WI38 (cell line): ENCODE data around the gene RAB4B.
"Not testable (repeated sequence)": the region's sequence is repeated elsewhere in the genome, so short reads cannot be mapped to it uniquely, and the experiment has no call there.

Experiments
- H3K4me3 ChIP-seq: 2 replicates; pipeline ENCODE4 v1.5.1; 2011; ENCODE audit warnings: low read depth, mild to moderate bottlenecking, control low read depth, low read length
- TF ChIP-seq, protein P1 (sequence below): IDR thresholded peaks from 2 replicates; pipeline ENCODE4 v1.5.1; 2012; ENCODE audit warnings: low read depth, mild to moderate bottlenecking, control low read depth, low read length

Gene RAB4B

DNA sequence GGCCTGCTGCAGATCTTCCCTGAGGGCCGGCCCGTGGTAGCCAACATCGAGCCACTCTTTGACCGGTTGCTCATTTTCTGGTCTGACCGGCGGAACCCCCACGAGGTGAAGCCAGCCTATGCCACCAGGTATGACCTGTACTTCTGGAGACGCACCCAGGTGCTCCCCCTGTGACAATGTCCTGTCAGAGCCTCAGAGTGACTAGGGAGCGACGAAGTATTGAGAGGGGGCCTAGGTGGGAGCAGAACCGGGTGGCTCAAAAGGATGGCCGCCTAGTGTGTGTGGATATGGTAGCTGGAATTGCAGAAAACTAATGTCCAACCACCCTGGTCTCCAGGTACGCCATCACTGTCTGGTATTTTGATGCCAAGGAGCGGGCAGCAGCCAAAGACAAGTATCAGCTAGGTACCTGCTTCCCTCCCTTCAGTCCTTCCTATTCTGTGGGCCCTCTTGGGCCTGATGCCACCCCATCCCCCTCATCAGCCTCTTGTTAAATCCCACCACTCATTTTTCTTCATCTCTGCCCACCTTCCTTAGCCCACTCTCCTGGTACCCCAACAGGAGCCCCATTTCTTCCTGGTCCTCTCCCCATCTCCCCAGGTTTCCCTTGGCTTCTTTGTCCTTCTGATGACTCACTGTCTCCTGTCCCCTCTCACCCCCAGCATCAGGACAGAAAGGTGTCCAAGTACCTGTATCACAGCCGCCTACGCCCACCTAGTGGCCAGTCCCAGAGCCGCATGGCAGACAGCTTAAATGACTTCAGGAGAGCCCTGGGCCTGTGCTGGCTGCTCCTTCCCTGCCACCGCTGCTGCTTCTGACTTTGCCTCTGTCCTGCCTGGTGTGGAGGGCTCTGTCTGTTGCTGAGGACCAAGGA, 29.3 kb downstream of the RAB4B start:
- no peak overlapping the region for H3K4me3 ChIP-seq
- TF ChIP-seq, protein P1, sequence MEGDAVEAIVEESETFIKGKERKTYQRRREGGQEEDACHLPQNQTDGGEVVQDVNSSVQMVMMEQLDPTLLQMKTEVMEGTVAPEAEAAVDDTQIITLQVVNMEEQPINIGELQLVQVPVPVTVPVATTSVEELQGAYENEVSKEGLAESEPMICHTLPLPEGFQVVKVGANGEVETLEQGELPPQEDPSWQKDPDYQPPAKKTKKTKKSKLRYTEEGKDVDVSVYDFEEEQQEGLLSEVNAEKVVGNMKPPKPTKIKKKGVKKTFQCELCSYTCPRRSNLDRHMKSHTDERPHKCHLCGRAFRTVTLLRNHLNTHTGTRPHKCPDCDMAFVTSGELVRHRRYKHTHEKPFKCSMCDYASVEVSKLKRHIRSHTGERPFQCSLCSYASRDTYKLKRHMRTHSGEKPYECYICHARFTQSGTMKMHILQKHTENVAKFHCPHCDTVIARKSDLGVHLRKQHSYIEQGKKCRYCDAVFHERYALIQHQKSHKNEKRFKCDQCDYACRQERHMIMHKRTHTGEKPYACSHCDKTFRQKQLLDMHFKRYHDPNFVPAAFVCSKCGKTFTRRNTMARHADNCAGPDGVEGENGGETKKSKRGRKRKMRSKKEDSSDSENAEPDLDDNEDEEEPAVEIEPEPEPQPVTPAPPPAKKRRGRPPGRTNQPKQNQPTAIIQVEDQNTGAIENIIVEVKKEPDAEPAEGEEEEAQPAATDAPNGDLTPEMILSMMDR, result no peak

DNA sequence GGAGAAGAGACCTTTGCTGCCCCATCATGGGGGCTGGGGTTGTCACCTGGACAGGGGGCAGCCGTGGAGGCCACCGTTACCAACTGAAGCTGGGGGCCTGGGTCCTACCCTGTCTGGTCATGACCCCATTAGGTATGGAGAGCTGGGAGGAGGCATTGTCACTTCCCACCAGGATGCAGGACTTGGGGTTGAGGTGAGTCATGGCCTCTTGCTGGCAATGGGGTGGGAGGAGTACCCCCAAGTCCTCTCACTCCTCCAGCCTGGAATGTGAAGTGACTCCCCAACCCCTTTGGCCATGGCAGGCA, 29.9 kb downstream of the RAB4B start:
- no peak overlapping the region for H3K4me3 ChIP-seq
- TF ChIP-seq, protein P1, result no peak

DNA sequence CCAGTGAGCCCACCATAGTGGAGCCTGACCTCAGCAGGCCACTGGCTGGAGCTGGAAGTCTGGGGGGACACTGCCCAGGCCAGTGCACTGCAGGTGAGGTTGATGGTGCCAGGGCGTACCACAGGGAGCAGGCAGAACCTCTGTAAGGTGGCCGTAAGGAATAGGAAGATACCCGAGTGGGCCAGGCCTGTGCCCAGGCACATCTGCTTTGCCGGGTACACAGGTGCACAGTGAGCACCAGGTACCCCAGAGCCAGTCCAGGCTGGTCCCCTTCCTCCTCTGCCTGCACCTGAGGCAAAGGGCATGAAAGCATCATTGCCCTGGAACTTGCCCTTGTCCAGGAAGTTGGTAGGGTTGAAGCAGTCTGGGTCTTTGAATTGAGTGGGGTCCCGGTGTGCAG, 30.4 kb downstream of the RAB4B start:
- TF ChIP-seq, protein P1, result no peak
- no peak overlapping the region for H3K4me3 ChIP-seq

DNA sequence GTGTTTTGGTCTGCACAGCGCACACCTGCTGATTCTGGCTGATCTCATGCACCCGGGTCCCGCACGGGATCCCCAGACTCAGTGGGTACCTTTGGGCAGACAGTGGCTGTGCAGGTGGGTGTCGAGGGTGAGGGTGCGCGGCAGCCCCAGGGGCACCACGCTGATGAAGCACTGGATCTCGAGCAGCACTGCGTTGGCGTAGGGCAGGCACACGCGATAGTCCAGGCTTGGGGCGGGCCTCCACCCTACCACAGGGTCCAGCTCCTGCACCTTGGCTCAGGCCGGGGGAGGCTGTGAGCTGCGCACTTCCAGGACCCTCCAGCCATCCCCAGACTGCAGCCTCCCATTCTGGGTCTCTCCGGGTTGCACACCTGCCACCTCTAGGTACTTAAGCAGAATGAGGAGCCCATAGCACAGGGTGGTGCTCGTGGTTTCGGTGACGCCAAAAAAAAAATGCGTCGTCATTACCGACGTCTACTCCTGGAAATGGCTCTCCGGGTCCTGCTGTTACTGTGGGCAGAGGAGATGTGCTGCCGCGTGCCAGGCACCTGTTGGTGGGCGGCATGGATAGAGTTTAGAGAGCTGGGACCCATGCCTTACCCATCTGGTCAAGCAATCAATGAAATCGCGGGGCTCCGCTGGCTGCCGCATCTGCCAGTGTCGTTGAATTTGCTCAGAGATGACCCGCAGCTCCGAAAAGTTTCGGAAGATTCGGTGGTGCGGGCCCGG, 31.5 kb downstream of the RAB4B start:
- TF ChIP-seq, protein P1, result no peak
- no peak overlapping the region for H3K4me3 ChIP-seq

DNA sequence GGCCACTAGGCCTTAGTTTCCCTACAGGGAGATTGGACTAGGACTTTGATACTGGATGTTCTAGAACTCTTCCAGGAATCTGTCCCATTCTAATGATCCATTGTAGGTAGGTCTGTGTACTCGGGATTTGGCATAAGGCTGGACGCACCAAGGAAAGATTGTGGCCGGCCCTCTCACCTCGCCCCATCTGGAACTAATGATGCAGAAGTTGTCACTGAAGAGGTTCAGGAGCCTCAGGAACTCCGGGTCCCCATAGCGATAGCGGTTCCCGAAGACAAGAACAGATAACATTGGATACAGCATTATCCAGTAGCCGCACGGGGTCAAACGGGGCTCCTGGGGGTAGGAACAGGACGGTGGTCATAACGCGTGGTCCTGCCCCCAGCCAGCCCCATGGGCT, 32.1 kb downstream of the RAB4B start:
- H3K4me3 ChIP-seq, result no peak overlapping the region; the same call in 1 of the 2 replicates
- TF ChIP-seq, protein P1, result no peak

DNA sequence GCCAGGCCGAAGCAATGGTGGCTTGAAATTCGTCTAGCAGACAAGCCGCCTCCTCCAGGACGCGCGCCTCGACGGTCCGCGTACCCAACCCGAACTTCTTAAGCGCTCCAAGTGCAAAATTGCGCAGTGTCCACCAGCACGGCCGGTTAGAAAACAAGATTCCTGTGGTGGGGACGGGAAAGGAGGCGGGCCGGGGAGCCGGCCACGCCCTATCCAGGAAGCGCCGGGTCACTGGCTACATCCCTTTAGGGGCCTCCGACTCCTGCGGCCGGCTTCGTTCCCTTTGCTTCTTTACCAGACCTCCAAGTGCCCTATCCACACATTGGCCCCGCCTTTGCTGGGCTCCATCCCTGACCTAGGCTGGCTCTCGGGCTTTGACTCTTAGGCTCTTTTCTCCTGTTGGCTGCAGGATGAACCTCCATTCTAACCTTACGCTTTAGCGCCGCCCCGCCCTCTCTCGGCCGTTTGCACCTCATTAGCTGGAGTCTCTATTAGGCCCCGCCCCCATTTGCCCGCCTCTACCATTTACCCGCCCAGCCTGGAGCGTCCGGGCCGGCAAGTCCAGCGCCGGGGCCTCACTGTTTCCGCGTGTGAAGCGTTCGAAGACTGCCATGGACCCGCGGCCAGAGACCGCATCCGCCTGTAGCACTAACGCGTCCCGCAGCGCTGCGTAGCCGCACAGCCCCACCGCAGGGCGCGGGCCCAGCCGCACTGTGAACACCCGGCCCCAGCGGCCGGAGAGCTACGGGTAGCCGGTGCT, 32.8 kb downstream of the RAB4B start:
- H3K4me3 ChIP-seq, result peak overlapping the region; percentile 43

DNA sequence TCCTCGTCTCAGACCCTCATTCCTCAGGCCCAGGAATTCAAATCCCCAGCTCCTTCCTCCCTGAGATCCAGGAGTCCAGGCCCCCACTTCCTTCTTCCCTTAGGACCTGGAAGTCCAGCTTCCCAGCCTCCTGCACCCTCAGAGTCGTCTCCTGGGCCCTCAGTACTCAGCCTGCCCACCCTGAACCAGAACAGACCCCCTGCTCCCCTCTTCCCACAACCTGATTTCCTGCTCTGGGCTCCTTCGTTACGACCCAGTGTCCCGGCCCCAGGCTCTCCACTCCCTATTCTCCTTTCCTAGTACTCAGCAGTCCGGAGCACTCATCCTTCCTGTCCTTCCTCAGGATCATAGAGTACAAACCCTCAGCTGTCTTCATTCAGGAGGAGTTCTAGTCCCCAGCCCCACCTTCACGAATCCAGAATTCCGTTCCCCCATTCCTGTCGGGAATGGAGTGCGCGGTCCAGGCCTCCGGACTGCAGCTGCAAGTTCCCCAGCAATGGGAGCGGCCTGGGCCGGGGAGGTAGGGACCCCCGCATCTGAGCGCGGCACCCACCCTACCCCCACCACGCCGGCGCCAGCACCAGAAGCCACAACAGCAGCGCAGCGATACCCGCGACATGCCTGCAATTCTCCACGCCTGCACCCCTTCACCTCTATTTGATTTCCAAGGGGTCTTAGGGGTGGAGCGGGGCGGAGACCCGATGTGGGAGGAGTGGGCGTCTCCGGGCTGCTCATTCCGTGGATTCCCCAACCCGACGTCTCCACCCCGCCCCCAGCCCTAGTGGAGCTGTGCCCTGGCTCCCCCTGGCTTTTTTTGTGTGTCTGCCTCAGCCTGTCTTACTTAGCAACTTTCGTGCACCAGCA, 33.7 kb downstream of the RAB4B start:
- TF ChIP-seq, protein P1, result no peak
- no peak overlapping the region; the same call in 1 of the 2 replicates for H3K4me3 ChIP-seq

DNA sequence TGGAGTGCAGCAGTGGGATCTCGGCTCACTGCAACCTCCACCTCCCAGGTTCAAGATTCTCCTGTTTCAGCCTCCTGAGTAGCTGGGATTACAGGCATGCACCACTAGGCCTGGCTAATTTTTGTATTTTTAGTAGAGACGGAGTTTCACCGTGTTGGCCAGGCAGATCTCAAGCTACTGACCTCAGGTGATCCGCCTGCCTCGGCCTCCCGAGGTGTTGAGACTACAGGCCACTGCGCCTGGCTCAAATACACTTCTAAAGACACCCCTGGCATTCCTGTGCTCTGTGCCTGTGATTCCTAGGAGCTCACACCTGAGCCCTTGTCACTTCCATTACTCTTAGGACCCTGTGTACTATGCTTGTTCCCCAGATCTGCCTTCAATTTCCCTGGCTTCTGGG, 34.5 kb downstream of the RAB4B start:
- H3K4me3 ChIP-seq, result not testable (repeated sequence)
